ENCODE results near the gene MYH4. TPM values are rescaled to one million over a fixed set of nuclear protein-coding genes. Genes with fewer than 3 reads are reported as not detected.

The MYH4 gene
- total RNA-seq, 1 donor from 2014 or later, result not detected

DNA sequence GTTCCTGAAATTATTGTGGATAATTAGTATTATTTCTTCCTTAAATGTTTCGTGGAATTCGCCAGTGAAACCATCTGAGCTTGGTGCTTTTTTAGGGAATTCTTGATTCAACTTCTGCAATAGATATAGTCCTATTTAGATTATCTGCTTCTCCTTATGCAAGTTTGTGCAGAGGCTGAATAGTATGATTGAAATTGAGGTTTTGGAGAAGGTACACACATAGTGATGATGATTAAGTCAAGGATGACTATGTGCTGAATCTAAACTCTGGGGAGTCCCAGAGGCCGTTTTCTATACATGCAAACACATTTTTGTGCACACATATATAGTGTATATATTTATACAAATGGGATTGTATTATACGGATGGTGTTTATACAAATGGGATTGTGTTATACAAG is 5.2 kb upstream of the MYH4 start:
- Mint-ChIP-seq H3K27me3 (ENCODE audit: low read depth) (peaks cover 2% of the 10 kb centered on the region), H3K9me3 (ENCODE audit: low read depth) (no peaks in the 10 kb centered on the region)

DNA sequence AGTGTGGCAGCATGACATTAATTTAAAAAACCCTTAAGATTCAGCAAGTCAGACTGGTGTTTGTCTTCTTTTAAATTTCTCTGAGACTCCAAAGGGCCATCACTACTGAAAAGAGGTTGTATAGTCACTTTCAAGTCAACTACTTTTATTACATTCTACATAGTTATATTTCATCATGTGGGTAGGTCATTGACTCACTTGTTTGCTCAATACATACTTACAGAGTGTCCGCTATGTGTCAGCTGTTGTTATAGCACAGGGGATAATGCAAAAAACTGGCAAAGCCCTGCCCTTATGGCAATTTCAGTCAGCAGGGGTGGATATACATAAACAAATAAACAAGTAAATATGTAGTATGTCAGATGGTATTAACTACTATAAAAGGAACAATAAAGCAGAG is 2.5 kb upstream of the MYH4 start:
- TF ChIP-seq, protein P1, sequence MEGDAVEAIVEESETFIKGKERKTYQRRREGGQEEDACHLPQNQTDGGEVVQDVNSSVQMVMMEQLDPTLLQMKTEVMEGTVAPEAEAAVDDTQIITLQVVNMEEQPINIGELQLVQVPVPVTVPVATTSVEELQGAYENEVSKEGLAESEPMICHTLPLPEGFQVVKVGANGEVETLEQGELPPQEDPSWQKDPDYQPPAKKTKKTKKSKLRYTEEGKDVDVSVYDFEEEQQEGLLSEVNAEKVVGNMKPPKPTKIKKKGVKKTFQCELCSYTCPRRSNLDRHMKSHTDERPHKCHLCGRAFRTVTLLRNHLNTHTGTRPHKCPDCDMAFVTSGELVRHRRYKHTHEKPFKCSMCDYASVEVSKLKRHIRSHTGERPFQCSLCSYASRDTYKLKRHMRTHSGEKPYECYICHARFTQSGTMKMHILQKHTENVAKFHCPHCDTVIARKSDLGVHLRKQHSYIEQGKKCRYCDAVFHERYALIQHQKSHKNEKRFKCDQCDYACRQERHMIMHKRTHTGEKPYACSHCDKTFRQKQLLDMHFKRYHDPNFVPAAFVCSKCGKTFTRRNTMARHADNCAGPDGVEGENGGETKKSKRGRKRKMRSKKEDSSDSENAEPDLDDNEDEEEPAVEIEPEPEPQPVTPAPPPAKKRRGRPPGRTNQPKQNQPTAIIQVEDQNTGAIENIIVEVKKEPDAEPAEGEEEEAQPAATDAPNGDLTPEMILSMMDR (IDR thresholded peaks at IDR 0.05), result no peak
- DNase-seq (ENCODE audit: low spot score), result no peak
- Mint-ChIP-seq H3K36me3 (ENCODE audit: low read depth) (no peaks in the 10 kb centered on the region), H3K4me3 (ENCODE audit: unreplicated experiment) (no peak overlapping the region), H3K27ac (ENCODE audit: unreplicated experiment) (no peak overlapping the region), H3K27me3 (ENCODE audit: low read depth) (peaks cover 4% of the 10 kb centered on the region), H3K4me1 (ENCODE audit: low read depth) (no peaks in the 10 kb centered on the region), H3K9me3 (ENCODE audit: low read depth) (no peaks in the 10 kb centered on the region)

More for the DNA sequence above, 5.2 kb upstream of the MYH4 start:
- no peaks in the 10 kb centered on the region for H3K36me3 Mint-ChIP-seq (ENCODE audit: low read depth)
- DNase-seq (ENCODE audit: low spot score), result no peak
- TF ChIP-seq, protein P1 (IDR thresholded peaks at IDR 0.05), result no peak
- H3K4me1 Mint-ChIP-seq (ENCODE audit: low read depth), result no peaks in the 10 kb centered on the region
- H3K27ac Mint-ChIP-seq (ENCODE audit: unreplicated experiment), result no peak overlapping the region
- no peak overlapping the region for H3K4me3 Mint-ChIP-seq (ENCODE audit: unreplicated experiment)

DNA sequence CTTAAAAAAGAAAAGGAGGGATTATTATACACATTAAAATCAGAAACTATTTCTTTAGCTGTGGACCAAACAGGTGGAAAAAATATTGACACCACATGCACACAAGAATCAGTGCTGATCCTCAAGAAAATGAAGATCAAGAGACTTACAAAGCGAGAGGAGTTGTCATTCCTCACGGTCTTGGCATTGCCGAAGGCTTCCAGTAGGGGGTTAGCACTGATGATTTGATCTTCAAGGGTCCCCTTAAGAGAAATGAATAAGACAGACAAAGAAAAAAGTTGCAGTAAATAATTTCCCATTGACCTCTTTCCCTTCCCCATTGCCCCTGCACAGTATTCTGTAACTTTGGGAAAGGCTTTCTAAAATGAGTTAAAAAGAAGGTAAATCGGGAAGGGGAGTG is 6.0 kb downstream of the MYH4 start:
- Mint-ChIP-seq H3K4me1 (ENCODE audit: low read depth) (no peaks in the 10 kb centered on the region), H3K4me3 (ENCODE audit: unreplicated experiment) (no peak overlapping the region), H3K27me3 (ENCODE audit: low read depth) (peaks cover 10% of the 10 kb centered on the region), H3K36me3 (ENCODE audit: low read depth) (no peaks in the 10 kb centered on the region), H3K27ac (ENCODE audit: unreplicated experiment) (no peak overlapping the region), H3K9me3 (ENCODE audit: low read depth) (peaks cover 8% of the 10 kb centered on the region)
- no peak for DNase-seq (ENCODE audit: low spot score)
- TF ChIP-seq, protein P1 (IDR thresholded peaks at IDR 0.05), result no peak

DNA sequence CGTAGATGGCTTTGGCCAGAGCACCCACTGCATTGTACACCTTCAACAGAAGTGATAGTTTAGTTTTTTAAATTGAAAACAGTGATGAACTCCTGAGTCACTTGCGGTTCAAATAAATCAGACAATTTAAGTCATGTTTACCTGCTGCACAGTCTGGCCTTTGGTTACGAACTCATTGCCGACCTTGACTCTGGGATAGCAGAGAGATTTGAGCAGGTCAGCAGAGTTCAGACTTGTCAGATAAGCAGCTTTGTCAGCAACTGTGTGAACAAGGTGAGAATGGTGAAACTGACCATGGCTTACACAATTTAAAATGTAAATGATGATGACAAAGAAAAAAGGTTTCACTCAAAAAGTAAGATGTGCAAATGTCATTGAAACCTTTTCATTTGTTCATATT is 9.3 kb downstream of the MYH4 start:
- no peak for DNase-seq (ENCODE audit: low spot score)
- Mint-ChIP-seq H3K9me3 (ENCODE audit: low read depth) (peaks cover 8% of the 10 kb centered on the region), H3K27me3 (ENCODE audit: low read depth) (peaks cover 11% of the 10 kb centered on the region), H3K27ac (ENCODE audit: unreplicated experiment) (no peak overlapping the region), H3K4me3 (ENCODE audit: unreplicated experiment) (no peak overlapping the region), H3K36me3 (ENCODE audit: low read depth) (no peaks in the 10 kb centered on the region), H3K4me1 (ENCODE audit: low read depth) (no peaks in the 10 kb centered on the region)
- TF ChIP-seq, protein P1 (IDR thresholded peaks at IDR 0.05), result no peak

DNA sequence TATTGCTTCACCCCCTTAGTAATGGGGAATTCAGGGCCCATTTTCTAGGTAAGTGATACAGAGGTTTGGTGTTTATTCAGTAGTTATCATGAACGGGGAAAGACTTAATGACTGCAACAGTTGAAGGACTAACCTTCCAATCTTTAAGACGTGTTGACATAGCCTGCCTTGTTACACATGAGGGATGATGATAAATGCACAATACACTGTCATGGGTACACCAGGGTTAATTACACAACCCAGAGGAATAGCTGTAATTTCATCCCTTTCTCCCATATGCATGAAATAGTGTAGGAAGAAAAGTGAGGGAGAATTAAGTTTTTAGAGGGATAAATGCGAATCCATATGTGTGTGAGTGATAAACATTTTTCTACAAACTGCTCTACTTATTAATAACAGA is 10.7 kb downstream of the MYH4 start:
- TF ChIP-seq, protein P1 (IDR thresholded peaks at IDR 0.05), result no peak
- Mint-ChIP-seq H3K27ac (ENCODE audit: unreplicated experiment) (no peak overlapping the region), H3K27me3 (ENCODE audit: low read depth) (peaks cover 11% of the 10 kb centered on the region), H3K36me3 (ENCODE audit: low read depth) (no peaks in the 10 kb centered on the region), H3K4me3 (ENCODE audit: unreplicated experiment) (no peak overlapping the region), H3K9me3 (ENCODE audit: low read depth) (no peaks in the 10 kb centered on the region), H3K4me1 (ENCODE audit: low read depth) (no peaks in the 10 kb centered on the region)
- no peak for DNase-seq (ENCODE audit: low spot score)

Measured in chondrocyte (in vitro differentiated cells).